IMR-90 (cell line): Measurements from ENCODE around the gene KCNK17.

ENCODE experiments used
- CEBPB ChIP-seq: IDR thresholded peaks from 2 replicates; pipeline ENCODE4 v1.6.1; 2012; ENCODE audit warnings: low read depth, low read length, improper control_type of control experiment
- CHD1 ChIP-seq: IDR thresholded peaks from 2 replicates; pipeline ENCODE4 v1.6.1; 2012; ENCODE audit warnings: low read depth, low read length, improper control_type of control experiment
- CTCF ChIP-seq: conservative IDR thresholded peaks from 2 replicates; pipeline ENCODE4 v1.5.1; 2012; ENCODE audit warnings: mild to moderate bottlenecking, low read depth, low read length, improper control_type of control experiment
- ELK1 ChIP-seq: fragments of 150-350 bp; IDR thresholded peaks from 2 replicates; pipeline ENCODE4 v1.6.1; 2016; ENCODE audit warnings: low read depth, mild to moderate bottlenecking, low read length, moderate library complexity, borderline replicate concordance
- FOS ChIP-seq: fragments of 150-350 bp; IDR thresholded peaks from 2 replicates; pipeline ENCODE4 v1.6.1; 2016; ENCODE audit warnings: low read depth, low read length
- MAFK ChIP-seq: IDR thresholded peaks from 2 replicates; pipeline ENCODE4 v1.6.1; 2012; ENCODE audit warnings: low read depth, low read length, improper control_type of control experiment
- MAZ ChIP-seq: IDR thresholded peaks from 2 replicates; pipeline ENCODE4 v1.6.1; 2012; ENCODE audit warnings: low read depth, mild to moderate bottlenecking, low read length, improper control_type of control experiment, moderate library complexity, borderline replicate concordance
- MXI1 ChIP-seq: IDR thresholded peaks from 2 replicates; pipeline ENCODE4 v1.6.1; 2012; ENCODE audit warnings: low read depth, mild to moderate bottlenecking, low read length, moderate library complexity, borderline replicate concordance
- POLR2A ChIP-seq: IDR thresholded peaks from 2 replicates; pipeline ENCODE4 v1.6.1; 2012; ENCODE audit warnings: mild to moderate bottlenecking, low read depth, low read length
- RAD21 ChIP-seq: IDR thresholded peaks from 2 replicates; pipeline ENCODE4 v1.6.1; 2012; ENCODE audit warnings: low read length, improper control_type of control experiment
- RCOR1 ChIP-seq: IDR thresholded peaks from 2 replicates; pipeline ENCODE4 v1.6.1; 2012; ENCODE audit warnings: mild to moderate bottlenecking, low read length, improper control_type of control experiment; ENCODE audit not compliant: insufficient replicate concordance
- RFX5 ChIP-seq: IDR thresholded peaks from 2 replicates; pipeline ENCODE4 v1.8.0; 2012; ENCODE audit warnings: low read depth, mild to moderate bottlenecking, low read length, moderate library complexity
- SMC3 ChIP-seq: fragments of 150-350 bp; IDR thresholded peaks from 2 replicates; pipeline ENCODE4 v1.6.1; 2016; ENCODE audit warnings: low read depth, mild to moderate bottlenecking, antibody characterized with exemption, low read length, moderate library complexity
- TF ChIP-seq, protein P1 (sequence below): fragments of 150-350 bp; IDR thresholded peaks from 2 replicates; pipeline ENCODE4 v1.6.1; 2017; ENCODE audit warnings: mild to moderate bottlenecking, antibody characterized with exemption, low read length, low read depth

GRCh38 chr6:39304951-39305350 lies 9.3 kb downstream of the KCNK17 start:
- TF ChIP-seq POLR2A (no peak), CTCF (no peak), RFX5 (no peak), SMC3 (no peak), RAD21 (no peak), RCOR1 (no peak), CEBPB (no peak), MAZ (no peak), MXI1 (no peak), MAFK (no peak), FOS (no peak), CHD1 (no peak), ELK1 (no peak)
- TF ChIP-seq, protein P1, sequence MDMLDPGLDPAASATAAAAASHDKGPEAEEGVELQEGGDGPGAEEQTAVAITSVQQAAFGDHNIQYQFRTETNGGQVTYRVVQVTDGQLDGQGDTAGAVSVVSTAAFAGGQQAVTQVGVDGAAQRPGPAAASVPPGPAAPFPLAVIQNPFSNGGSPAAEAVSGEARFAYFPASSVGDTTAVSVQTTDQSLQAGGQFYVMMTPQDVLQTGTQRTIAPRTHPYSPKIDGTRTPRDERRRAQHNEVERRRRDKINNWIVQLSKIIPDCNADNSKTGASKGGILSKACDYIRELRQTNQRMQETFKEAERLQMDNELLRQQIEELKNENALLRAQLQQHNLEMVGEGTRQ = no peak
